ENCODE results near the gene TMEM208.

The TMEM208 gene

GRCh38 chr16:67226804-67227566 lies at the start of gene TMEM208:
TSS of gene TMEM208 (plus strand) at chr16:67227130. CDS start at chr16:67227219, 89 bp downstream.
- DNase-seq (ENCODE audit: low read depth in 2 of 3, low spot score in 2 of 3), result peak; percentile 97 to 99 (median 98)

GRCh38 chr16:67177743-67178699 lies 48.9 kb upstream of the TMEM208 start:
- no peak for DNase-seq (ENCODE audit: low read depth in 2 of 3, low spot score in 2 of 3)

- DNase-seq (ENCODE audit: low read depth in 2 of 3, low spot score in 2 of 3), result no peak
Observed at GRCh38 chr16:67179421-67180080, 47.4 kb upstream of the TMEM208 start.

- DNase-seq (ENCODE audit: low read depth in 2 of 3, low spot score in 2 of 3), result no peak
Observed at GRCh38 chr16:67180166-67180565, 46.8 kb upstream of the TMEM208 start.

GRCh38 chr16:67181346-67181745 lies 45.6 kb upstream of the TMEM208 start:
- no peak for DNase-seq (ENCODE audit: low read depth in 2 of 3, low spot score in 2 of 3)

GRCh38 chr16:67182288-67182687 lies 44.6 kb upstream of the TMEM208 start:
- DNase-seq (ENCODE audit: low read depth in 2 of 3, low spot score in 2 of 3), result no peak

- no peak for DNase-seq (ENCODE audit: low read depth in 2 of 3, low spot score in 2 of 3)
Observed at GRCh38 chr16:67183284-67183626, 43.7 kb upstream of the TMEM208 start.

- DNase-seq (ENCODE audit: low read depth in 2 of 3, low spot score in 2 of 3), result peak; percentile 75 to 87 (median 81)
Observed at GRCh38 chr16:67183627-67184452, 43.1 kb upstream of the TMEM208 start, which contains the start of gene MATCAP1. TSS of gene MATCAP1 (minus strand) at chr16:67183963. CDS start at chr16:67180610, 3,353 bp downstream.

- DNase-seq (ENCODE audit: low read depth in 2 of 3, low spot score in 2 of 3), result no peak
Observed at GRCh38 chr16:67184453-67184994, 42.4 kb upstream of the TMEM208 start.

GRCh38 chr16:67184995-67185650 lies 41.8 kb upstream of the TMEM208 start:
- DNase-seq (ENCODE audit: low read depth in 2 of 3, low spot score in 2 of 3), result peak; percentile 68 to 82 (median 72)

GRCh38 chr16:67185651-67186134 lies 41.2 kb upstream of the TMEM208 start:
- DNase-seq (ENCODE audit: low read depth in 2 of 3, low spot score in 2 of 3), result no peak

GRCh38 chr16:67186550-67186950 lies 40.4 kb upstream of the TMEM208 start:
- no peak for DNase-seq (ENCODE audit: low read depth in 2 of 3, low spot score in 2 of 3)

- no peak for DNase-seq (ENCODE audit: low read depth in 2 of 3, low spot score in 2 of 3)
Observed at GRCh38 chr16:67187175-67187890, 39.6 kb upstream of the TMEM208 start.

GRCh38 chr16:67188323-67188722 lies 38.6 kb upstream of the TMEM208 start:
- DNase-seq (ENCODE audit: low read depth in 2 of 3, low spot score in 2 of 3), result no peak

GRCh38 chr16:67188798-67189197 lies 38.1 kb upstream of the TMEM208 start:
- DNase-seq (ENCODE audit: low read depth in 2 of 3, low spot score in 2 of 3), result no peak

- no peak for DNase-seq (ENCODE audit: low read depth in 2 of 3, low spot score in 2 of 3)
Observed at GRCh38 chr16:67190041-67190440, 36.9 kb upstream of the TMEM208 start, which contains the start of gene EXOC3L1. TSS of gene EXOC3L1 (minus strand) at chr16:67190136. CDS start at chr16:67189676, 460 bp downstream.

GRCh38 chr16:67190448-67191399 lies 36.2 kb upstream of the TMEM208 start:
- no peak for DNase-seq (ENCODE audit: low read depth in 2 of 3, low spot score in 2 of 3)
